GM12872 (cell line): ENCODE results near the gene SPOCK2.

ENCODE experiments used
- TF ChIP-seq, protein P1 (sequence below): IDR thresholded peaks from 3 replicates; pipeline ENCODE4 v1.5.1; 2011; ENCODE audit warnings: low read depth, mild to moderate bottlenecking, low read length, moderate library complexity; ENCODE audit not compliant: insufficient read depth

SPOCK2 gene

DNA sequence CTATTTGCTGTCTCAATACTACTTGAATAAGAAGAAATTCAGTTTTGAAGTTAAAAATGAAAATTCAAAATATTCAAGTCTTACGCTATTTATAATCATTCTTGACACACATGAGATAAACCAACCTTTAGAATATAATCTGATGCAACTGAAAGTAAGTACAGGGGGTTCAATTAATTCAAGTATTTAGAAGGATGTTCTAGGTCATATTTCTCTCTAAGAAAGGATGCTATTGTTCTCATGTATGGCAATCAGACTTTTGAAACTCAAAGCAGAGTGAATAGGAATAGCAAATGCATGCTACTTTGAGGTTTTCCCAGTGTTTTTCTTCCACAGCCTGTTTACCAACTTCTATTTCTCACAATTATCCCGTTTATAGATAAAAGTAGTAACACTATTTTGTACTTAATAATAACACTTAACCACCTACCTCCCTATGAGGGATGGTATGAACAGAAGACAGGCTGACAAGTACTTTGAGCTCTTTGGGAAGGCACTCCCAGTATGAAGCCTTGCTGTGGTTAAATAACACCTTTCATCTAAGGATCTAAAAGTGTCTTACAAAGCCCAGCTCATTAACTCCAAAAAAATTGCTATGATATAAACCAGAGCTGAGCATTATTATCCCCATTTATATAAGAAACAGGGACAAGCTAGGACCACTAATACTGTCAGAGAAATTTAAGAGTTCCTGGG lies 18.0 kb upstream of the SPOCK2 start:
- TF ChIP-seq, protein P1, sequence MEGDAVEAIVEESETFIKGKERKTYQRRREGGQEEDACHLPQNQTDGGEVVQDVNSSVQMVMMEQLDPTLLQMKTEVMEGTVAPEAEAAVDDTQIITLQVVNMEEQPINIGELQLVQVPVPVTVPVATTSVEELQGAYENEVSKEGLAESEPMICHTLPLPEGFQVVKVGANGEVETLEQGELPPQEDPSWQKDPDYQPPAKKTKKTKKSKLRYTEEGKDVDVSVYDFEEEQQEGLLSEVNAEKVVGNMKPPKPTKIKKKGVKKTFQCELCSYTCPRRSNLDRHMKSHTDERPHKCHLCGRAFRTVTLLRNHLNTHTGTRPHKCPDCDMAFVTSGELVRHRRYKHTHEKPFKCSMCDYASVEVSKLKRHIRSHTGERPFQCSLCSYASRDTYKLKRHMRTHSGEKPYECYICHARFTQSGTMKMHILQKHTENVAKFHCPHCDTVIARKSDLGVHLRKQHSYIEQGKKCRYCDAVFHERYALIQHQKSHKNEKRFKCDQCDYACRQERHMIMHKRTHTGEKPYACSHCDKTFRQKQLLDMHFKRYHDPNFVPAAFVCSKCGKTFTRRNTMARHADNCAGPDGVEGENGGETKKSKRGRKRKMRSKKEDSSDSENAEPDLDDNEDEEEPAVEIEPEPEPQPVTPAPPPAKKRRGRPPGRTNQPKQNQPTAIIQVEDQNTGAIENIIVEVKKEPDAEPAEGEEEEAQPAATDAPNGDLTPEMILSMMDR, result no peak

DNA sequence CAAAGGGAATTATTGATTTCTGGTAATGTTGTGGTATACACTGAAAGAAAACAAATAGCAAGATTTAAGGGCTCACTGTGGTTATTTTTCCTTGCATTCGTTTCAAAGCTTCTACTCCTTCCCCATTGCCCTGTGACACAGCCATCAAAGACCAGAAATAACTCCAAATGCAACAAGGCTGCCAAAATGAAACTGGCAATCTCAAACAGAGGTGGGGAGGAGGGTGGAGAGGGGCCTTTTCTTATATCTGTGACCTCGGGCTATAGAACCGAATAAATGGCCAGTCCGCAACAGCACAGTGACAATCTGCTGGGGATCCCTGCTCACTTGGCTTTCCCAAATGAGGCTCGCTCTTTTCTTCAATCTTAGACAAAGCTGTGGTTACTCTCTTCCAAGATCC lies 17.4 kb upstream of the SPOCK2 start:
- TF ChIP-seq, protein P1, result no peak

GRCh38 chr10:72105098-72105475 lies 16.7 kb upstream of the SPOCK2 start:
- TF ChIP-seq, protein P1, result no peak

DNA sequence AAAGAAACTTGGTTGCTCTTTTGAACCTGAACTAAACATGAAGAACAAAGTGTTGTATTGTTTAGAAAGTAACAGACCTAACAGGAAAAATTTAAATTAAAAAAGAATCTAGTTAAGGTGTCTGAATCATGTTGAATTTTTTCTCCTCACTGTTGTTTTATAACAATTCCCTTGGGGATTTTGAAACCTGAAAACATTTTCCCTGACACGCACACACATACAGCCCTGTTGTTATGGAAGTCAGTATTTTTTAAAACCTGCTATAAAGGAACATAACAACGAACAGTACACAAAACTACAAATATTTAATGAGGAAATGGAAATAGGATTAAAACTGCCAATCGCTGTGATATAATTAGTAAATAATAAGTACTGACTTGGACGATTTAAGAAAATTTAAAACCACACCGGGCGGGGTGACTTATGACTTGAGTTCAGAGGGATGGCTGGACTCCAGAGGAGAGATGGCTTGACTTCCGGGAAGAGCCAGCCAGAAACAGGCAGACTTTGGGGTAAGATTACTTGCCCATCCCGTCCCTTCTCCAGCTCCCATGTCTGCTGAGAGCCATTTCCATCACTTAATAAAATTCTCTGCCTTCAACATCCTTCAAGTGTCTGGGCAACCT lies 16.2 kb upstream of the SPOCK2 start:
- TF ChIP-seq, protein P1, result no peak

- TF ChIP-seq, protein P1, result no peak
Measured at GRCh38 chr10:72099600-72099921, 11.2 kb upstream of the SPOCK2 start.

GRCh38 chr10:72098836-72099599 lies 10.7 kb upstream of the SPOCK2 start:
- TF ChIP-seq, protein P1, result no peak

DNA sequence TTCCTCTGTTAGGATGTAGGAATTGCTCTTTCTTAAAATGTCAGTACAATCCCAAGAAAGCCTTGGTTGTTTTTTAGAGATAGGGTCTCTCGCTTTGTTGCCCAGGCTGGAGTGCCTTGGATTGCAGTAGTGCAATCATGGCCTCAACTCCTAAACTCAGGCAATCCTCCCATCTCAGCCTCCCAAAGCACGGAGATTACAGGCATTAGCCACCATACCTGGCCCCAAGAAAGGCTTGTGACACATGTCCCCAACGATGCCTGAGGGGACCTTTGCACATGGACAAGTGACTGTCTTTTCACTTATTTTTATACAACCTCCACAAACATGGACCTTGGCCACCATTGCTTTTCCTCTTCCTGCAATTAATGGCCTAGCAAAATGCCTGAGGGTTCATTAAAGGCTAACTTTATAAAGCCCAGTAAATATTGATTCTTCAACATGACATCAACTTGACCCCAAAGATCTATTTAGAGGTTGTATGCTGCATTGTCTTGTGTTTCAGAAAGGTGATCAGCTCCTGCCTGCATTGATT lies 10.0 kb upstream of the SPOCK2 start:
- TF ChIP-seq, protein P1, result no peak
